Activated CD4-positive, alpha-beta memory T cell treated with anti-CD3 and anti-CD28 coated beads for 36 hours (primary cell): Measurements from ENCODE around the gene MORN5. TPM values are rescaled to one million over a fixed set of nuclear protein-coding genes. Genes with fewer than 3 reads are reported as not detected.
"Not testable (repeated sequence)": the region's sequence is repeated elsewhere in the genome, so short reads cannot be mapped to it uniquely, and the experiment has no call there.

ENCODE experiments used
- CTCF ChIA-PET: fragments of 350-600 bp; sonication (Branson Sonifier 250); formaldehyde crosslinking; loops from one replicate; lab custom pipeline; 2021; ENCODE audit warnings: antibody characterized with exemption, inconsistent platforms; lab: Charles Lee
- POLR2A ChIA-PET: fragments of 350-600 bp; sonication (Branson Sonifier 250); formaldehyde crosslinking; loops from one replicate; lab custom pipeline; 2021; ENCODE audit warnings: antibody characterized with exemption; lab: Charles Lee
- DNase-seq: peaks from one replicate; pipeline ENCODE4 v3.0.0-alpha.2; 2020
- H3K27ac Mint-ChIP-seq: one replicate; pipeline ENCODE4 v1.8.0; 2021; ENCODE audit warnings: mixed read lengths
- H3K27me3 Mint-ChIP-seq: one replicate; pipeline ENCODE4 v1.8.0; 2021; ENCODE audit warnings: mixed read lengths
- H3K36me3 Mint-ChIP-seq: one replicate; pipeline ENCODE4 v1.8.0; 2021; ENCODE audit warnings: mixed read lengths
- H3K4me1 Mint-ChIP-seq: one replicate; pipeline ENCODE4 v1.8.0; 2021; ENCODE audit warnings: low read depth, mixed read lengths
- H3K4me3 Mint-ChIP-seq: one replicate; pipeline ENCODE4 v1.8.0; 2021; ENCODE audit warnings: mild to moderate bottlenecking, mixed read lengths
- H3K9me3 Mint-ChIP-seq: one replicate; pipeline ENCODE4 v1.8.0; 2021; ENCODE audit warnings: mixed read lengths
- intact Hi-C: fragments of 100-400 bp; cut with micrococcal nuclease; formaldehyde crosslinking; loops from one replicate; pipeline ENCODE4 v1.15.1; 2023
- total RNA-seq, 2 experiments: library from RNA; stranded (reverse); gene quantifications; one replicate each; pipeline ENCODE4 v1.2.3, GENCODE V29; 2021

MORN5 gene
- total RNA-seq = not detected

- Mint-ChIP-seq H3K27me3 (peaks cover 17% of the 10 kb centered on the region), H3K4me1 (peaks cover 38% of the 10 kb centered on the region), H3K36me3 (peaks cover 4% of the 10 kb centered on the region), H3K27ac (peak within 1 kb of the TSS; percentile 93), H3K4me3 (peak within 1 kb of the TSS; percentile 99), H3K9me3 (peaks cover 7% of the 10 kb centered on the region)
- CTCF ChIA-PET = interaction anchor here (0.8 to 2.5 kb wide), 6 partner anchors 9 to 105 kb away, joined by 3 to 12 read pairs (median 5); no protein-coding TSS in a partner anchor
- POLR2A ChIA-PET = interaction anchor here (0.7 to 1.3 kb wide), 3 partner anchors 104 to 106 kb away, joined by 3 to 4 read pairs (median 4); partner anchors contain the start of genes MRRF and RBM18
- peak; percentile 96 for DNase-seq
- intact Hi-C loops = loop anchor here (1.0 kb wide), 2 partner anchors 66 to 105 kb away; partner anchors contain the start of genes MRRF, RBM18 and TTLL11
Measured at GRCh38 chr9:122159026-122159924, at the start of gene MORN5, which contains the start of gene NDUFA8. Gene MORN5, plus strand, starts transcription at chr9:122159908. Its CDS starts 65 bp downstream, at chr9:122159973. Gene NDUFA8, minus strand, starts transcription at chr9:122159779. Its CDS starts 102 bp downstream, at chr9:122159677.

GRCh38 chr9:122110100-122110833 is 49.4 kb upstream of the MORN5 start:
- Mint-ChIP-seq H3K27ac (no peak overlapping the region), H3K4me1 (no peaks in the 10 kb centered on the region), H3K27me3 (no peaks in the 10 kb centered on the region), H3K36me3 (no peaks in the 10 kb centered on the region), H3K9me3 (no peaks in the 10 kb centered on the region), H3K4me3 (no peak overlapping the region)
- DNase-seq = no peak
- intact Hi-C loops = no loop called here
- CTCF ChIA-PET = interaction anchor here (1.9 to 2.9 kb wide), 2 partner anchors 12 to 13 kb away, joined by 15 to 18 read pairs; no protein-coding TSS in a partner anchor
- POLR2A ChIA-PET = no interaction called here

GRCh38 chr9:122111413-122112085 is 48.2 kb upstream of the MORN5 start:
- Mint-ChIP-seq H3K27me3 (no peaks in the 10 kb centered on the region), H3K27ac (no peak overlapping the region), H3K4me1 (no peaks in the 10 kb centered on the region), H3K36me3 (no peaks in the 10 kb centered on the region), H3K9me3 (no peaks in the 10 kb centered on the region), H3K4me3 (no peak overlapping the region)
- intact Hi-C loops = no loop called here
- no peak for DNase-seq
- POLR2A ChIA-PET = no interaction called here
- CTCF ChIA-PET = interaction anchor here (0.5 to 2.9 kb wide), 4 partner anchors 12 to 239 kb away, joined by 3 to 18 read pairs (median 9); no protein-coding TSS in a partner anchor

- intact Hi-C loops = no loop called here
- DNase-seq = no peak
- CTCF ChIA-PET = interaction anchor here (0.5 to 2.9 kb wide), 4 partner anchors 13 to 238 kb away, joined by 3 to 15 read pairs (median 4); no protein-coding TSS in a partner anchor
- Mint-ChIP-seq H3K27me3 (no peaks in the 10 kb centered on the region), H3K4me3 (no peak overlapping the region), H3K4me1 (no peaks in the 10 kb centered on the region), H3K9me3 (peaks cover 2% of the 10 kb centered on the region), H3K27ac (no peak overlapping the region), H3K36me3 (no peaks in the 10 kb centered on the region)
- POLR2A ChIA-PET = no interaction called here
Measured at GRCh38 chr9:122112238-122112637, 47.5 kb upstream of the MORN5 start.

- intact Hi-C loops = no loop called here
- Mint-ChIP-seq H3K4me3 (no peak overlapping the region), H3K4me1 (no peaks in the 10 kb centered on the region), H3K36me3 (no peaks in the 10 kb centered on the region), H3K27ac (no peak overlapping the region), H3K9me3 (peaks cover 5% of the 10 kb centered on the region), H3K27me3 (no peaks in the 10 kb centered on the region)
- ChIA-PET POLR2A (no interaction called here), CTCF (interaction anchor here (1.8 kb wide), 1 partner anchor 12 kb away, joined by 5 read pairs; no protein-coding TSS in a partner anchor)
- no peak for DNase-seq
Measured at GRCh38 chr9:122113574-122113973, 46.1 kb upstream of the MORN5 start.

GRCh38 chr9:122115176-122116035 is 44.3 kb upstream of the MORN5 start:
- CTCF ChIA-PET = interaction anchor here (1.8 to 2.7 kb wide), 3 partner anchors 9 to 16 kb away, joined by 6 to 22 read pairs (median 11); no protein-coding TSS in a partner anchor
- peaks cover 5% of the 10 kb centered on the region for H3K9me3 Mint-ChIP-seq
- intact Hi-C loops = no loop called here
- POLR2A ChIA-PET = no interaction called here
- H3K27ac Mint-ChIP-seq = no peak overlapping the region
- no peaks in the 10 kb centered on the region for H3K36me3 Mint-ChIP-seq
- DNase-seq = no peak
- no peak overlapping the region for H3K4me3 Mint-ChIP-seq
- H3K4me1 Mint-ChIP-seq = no peaks in the 10 kb centered on the region
- H3K27me3 Mint-ChIP-seq = no peaks in the 10 kb centered on the region

GRCh38 chr9:122116040-122116439 is 43.7 kb upstream of the MORN5 start:
- POLR2A ChIA-PET = no interaction called here
- H3K9me3 Mint-ChIP-seq = peaks cover 5% of the 10 kb centered on the region
- H3K36me3 Mint-ChIP-seq = no peaks in the 10 kb centered on the region
- H3K27me3 Mint-ChIP-seq = no peaks in the 10 kb centered on the region
- no peak for DNase-seq
- H3K4me3 Mint-ChIP-seq = no peak overlapping the region
- H3K27ac Mint-ChIP-seq = no peak overlapping the region
- CTCF ChIA-PET = interaction anchor here (1.1 to 2.7 kb wide), 4 partner anchors 9 to 235 kb away, joined by 3 to 22 read pairs (median 8); no protein-coding TSS in a partner anchor
- H3K4me1 Mint-ChIP-seq = no peaks in the 10 kb centered on the region
- intact Hi-C loops = no loop called here

GRCh38 chr9:122116448-122117173 is 43.1 kb upstream of the MORN5 start:
- no peak for DNase-seq
- Mint-ChIP-seq H3K36me3 (no peaks in the 10 kb centered on the region), H3K4me3 (no peak overlapping the region), H3K27me3 (no peaks in the 10 kb centered on the region), H3K9me3 (peaks cover 5% of the 10 kb centered on the region), H3K27ac (no peak overlapping the region), H3K4me1 (no peaks in the 10 kb centered on the region)
- intact Hi-C loops = no loop called here
- ChIA-PET POLR2A (no interaction called here), CTCF (interaction anchor here (1.0 to 2.7 kb wide), 5 partner anchors 8 to 234 kb away, joined by 3 to 22 read pairs (median 6); no protein-coding TSS in a partner anchor)

- DNase-seq, H3K4me3 Mint-ChIP-seq, H3K36me3 Mint-ChIP-seq, intact Hi-C loops, H3K9me3 Mint-ChIP-seq, POLR2A ChIA-PET, H3K27ac Mint-ChIP-seq, H3K27me3 Mint-ChIP-seq, H3K4me1 Mint-ChIP-seq: not testable (repeated sequence)
- CTCF ChIA-PET = interaction anchor here (1.0 to 2.7 kb wide), 4 partner anchors 15 to 234 kb away, joined by 3 to 22 read pairs (median 4); no protein-coding TSS in a partner anchor
Measured at GRCh38 chr9:122117241-122117640, 42.5 kb upstream of the MORN5 start.
